ENCODE measurements around the gene DNAH7.

GRCh38 chr2:196074631-196075030 lies 6.0 kb upstream of the DNAH7 start:
- no peak for TF ChIP-seq CTCF (IDR thresholded peaks at IDR 0.05)
- TF ChIP-seq EZH2 (IDR thresholded peaks at IDR 0.05; ENCODE audit: borderline replicate concordance, insufficient read depth, low read depth, low read length, poor library complexity, severe bottlenecking), result no peak
